ENCODE results near the gene CIAO1.
A peak's percentile ranks its signal among the peaks of the same experiment; 100 is the strongest.
"Not testable (repeated sequence)": the region's sequence is repeated elsewhere in the genome, so short reads cannot be mapped to it uniquely, and the experiment has no call there.

Gene CIAO1

DNA sequence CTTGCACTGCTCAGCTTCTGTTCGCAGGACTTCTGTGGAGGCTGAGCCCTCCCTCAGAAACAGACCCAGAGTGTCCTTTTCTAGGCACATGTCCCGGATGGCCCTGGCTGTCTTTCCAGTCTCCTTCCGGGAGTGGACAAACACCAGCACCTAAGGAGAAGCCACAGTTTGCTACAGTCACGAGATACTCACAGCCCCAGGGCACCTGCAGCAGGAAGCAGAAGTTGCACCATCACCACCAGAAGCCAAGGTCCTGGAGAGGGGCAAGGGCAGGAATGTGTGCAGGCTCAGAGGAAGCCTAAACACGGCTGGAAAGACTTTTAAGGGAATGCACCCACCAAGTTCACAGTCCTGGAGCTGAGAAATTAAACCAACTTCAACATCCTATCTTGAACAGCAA lies 25.7 kb downstream of the CIAO1 start:
- no peak for DNase-seq

DNA sequence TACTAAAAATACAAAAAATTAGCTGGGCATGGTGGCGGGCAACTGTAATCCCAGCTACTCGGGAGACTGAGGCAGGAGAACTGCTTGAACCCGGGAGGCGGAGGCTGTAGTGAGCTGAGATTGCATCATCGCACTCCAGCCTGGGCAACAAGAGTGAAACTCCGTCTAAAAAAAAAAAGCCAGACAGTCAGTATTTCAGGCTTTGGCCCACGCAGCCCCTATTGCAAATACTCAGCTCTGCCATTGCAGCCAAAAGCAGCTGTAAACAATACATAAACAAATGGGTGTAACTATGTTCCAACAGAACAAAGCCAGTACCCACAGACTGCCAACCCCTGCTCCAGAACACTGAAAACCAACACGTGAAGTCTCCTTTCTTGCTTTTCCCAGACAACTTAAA lies 28.2 kb downstream of the CIAO1 start:
- not testable (repeated sequence) for DNase-seq

DNA sequence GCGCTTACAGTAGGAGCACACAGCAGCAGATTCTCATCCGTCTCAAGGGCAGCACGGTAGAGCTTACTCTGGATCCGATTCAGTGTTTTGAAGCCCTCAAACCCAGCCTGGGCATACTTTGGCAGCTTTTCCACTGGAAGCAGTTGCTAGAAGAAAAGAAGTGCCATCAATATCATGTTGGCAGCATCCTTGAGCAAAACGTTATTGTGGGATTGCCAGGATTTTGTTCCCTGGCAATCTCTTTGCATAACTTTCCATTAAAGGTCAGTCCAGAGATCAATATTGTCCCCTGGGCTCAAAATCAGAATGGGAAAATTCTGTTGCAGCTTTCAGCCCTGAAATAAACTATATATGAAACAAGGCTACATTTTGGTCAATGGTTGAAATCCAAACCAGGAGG lies 30.9 kb downstream of the CIAO1 start:
- no peak for DNase-seq

DNA sequence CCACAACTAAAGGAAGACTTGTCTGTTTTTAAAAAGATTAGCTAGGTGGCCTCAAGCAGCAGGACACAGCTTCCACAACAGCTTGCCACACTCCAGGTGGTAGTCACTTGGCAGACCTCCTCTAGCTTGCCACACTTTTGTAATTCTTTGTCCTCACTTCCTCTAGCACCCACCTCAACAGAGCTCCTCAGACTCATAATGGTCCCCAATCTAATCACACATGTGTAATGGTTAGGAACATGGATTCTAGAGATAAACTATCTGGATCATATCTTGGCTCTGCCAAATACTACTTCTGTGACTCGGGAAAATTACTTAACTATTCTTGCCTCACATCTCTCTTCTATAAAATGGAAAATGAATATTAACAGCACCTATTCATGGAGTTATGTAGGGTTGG lies 35.8 kb downstream of the CIAO1 start:
- DNase-seq: no peak

DNA sequence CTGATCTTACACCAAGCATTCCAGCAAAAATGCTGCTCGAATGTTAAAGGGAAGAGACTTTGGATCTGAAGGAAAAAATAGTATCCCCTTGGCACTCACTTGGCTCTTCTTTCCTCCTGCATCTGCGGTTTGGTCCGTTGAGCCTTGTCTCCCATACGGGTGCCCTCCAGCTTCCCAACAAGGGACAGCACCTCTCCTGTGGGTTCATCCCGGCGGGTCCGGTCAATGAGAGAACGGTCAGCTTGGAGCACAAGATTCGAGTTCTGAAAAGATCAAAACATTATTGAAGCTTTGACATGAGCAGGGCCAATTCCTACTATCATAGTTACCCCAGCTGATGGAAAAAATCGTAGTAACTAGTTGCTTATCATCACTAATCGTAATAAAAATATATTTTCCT lies 38.6 kb downstream of the CIAO1 start:
- no peak for DNase-seq

DNA sequence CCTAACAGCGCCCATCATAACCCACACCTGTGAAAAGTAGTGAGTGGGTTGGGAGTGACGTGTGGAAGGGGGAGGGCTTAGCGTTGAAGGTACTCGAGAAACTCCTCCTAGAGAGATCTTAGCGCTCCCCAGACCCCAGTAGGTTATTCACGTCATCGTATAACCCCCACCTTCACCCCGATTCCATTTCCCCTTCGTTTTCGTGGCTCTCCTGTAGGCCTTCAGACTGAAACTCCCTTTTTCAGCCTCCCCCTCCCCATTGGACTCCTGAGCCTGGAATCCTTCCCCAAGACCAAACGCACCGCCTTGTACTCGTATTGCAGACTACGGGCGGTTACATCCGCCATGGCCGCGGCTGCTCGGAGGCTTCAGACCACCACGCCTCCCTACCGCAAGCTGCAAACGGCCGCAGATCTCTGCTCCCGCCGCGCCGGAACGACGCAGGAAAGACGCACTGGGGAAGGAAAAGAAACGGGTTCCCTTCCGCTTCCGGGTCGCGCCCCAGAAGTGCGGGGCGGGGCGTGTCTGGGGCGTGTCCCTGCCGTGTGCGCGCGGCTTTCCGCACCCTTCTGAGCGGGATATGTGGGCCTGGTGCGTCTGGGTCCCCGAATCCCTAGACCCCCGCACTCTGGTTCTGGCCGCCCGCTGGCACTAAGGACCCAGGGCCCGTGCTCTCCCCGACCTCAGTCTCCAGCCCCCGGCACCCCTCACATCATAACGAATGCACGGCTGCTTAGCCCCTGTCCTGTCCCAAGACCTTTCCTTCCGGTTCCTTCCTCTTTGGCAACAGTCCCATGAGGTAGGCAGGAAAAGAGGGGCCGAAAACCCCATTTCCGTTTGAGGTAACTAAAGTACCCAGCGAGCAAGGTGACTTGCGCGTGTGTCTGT lies 39.3 kb downstream of the CIAO1 start, which contains the start of gene SNRNP200:
Gene SNRNP200, minus strand, starts transcription at position 456 of the 888 bp plus-strand sequence. Its CDS starts 109 bp downstream, at position 347.
- DNase-seq: peak; percentile 92

DNA sequence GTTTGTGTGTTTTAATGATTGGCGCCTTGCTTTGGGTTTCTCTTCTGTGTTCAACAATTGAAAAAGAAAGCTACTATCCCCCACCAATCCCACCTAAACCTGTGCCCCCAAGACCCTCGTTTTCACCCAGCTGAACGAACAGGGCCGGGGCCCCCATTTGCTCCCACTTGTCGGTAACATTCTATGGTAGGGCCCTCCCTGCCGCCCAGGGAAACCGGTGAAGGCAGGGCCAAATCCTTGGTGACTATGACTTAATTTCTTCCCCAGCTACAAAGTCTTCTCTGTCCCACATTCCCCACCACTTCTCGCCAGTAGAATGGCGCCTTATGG lies 39.9 kb downstream of the CIAO1 start:
- no peak for DNase-seq

DNA sequence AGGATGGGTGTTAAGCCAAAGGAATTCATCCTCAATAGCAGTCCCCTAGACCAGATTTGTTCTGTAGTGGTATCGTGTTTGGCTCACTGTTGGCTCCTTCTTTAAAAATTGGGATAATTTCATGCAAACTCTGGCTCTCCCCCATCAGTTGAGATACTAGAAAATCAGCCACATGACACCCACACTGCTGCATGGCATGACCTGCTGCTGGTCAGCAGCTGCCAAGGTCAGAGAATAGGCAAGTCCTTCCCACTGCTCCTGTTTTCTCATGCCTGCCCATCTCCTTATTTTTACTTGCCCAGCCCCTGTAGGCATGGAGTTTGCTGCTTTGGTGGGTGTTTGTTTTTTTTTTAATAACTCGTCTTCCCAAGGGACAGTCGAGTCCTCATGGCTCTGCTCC lies 40.3 kb downstream of the CIAO1 start:
- no peak for DNase-seq

DNA sequence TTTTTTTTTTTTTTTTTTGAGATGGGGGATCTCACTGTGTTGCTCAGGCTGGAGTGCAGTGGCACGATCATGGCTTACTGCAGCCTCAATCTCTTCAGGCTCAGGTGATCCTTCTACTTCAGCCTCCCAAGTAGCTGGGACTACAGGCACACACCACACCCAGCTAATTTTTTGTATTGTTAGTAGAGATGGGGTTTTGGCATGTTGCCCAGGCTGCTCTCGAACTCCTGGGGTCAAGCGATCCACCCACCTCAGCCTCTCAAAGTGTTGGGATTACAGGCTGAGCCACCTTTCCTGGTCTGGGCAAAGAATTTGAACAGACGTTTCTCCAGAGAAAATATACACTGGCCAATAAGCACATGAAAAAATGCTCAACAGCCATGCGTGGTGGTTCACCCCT lies 42.2 kb downstream of the CIAO1 start:
- DNase-seq: no peak

DNA sequence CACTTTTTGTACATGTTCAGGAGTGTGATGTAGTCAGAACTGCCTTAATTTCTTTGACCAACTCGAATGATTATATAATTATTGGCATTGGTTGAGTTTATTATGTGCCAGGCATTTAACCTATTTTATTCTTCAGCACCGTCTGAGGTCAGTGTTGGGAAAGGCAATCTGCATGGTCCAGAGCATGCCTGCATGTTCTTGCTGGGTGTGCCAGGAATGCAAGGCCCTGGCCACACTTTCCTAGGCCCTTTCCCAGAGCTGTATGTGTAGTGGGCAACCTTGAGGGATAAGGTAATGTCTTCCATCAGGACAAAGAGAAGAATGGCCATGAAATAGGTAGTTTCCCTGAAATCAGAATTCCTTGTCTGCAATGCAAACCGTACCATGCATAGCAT lies 49.0 kb downstream of the CIAO1 start:
- DNase-seq: no peak

DNA sequence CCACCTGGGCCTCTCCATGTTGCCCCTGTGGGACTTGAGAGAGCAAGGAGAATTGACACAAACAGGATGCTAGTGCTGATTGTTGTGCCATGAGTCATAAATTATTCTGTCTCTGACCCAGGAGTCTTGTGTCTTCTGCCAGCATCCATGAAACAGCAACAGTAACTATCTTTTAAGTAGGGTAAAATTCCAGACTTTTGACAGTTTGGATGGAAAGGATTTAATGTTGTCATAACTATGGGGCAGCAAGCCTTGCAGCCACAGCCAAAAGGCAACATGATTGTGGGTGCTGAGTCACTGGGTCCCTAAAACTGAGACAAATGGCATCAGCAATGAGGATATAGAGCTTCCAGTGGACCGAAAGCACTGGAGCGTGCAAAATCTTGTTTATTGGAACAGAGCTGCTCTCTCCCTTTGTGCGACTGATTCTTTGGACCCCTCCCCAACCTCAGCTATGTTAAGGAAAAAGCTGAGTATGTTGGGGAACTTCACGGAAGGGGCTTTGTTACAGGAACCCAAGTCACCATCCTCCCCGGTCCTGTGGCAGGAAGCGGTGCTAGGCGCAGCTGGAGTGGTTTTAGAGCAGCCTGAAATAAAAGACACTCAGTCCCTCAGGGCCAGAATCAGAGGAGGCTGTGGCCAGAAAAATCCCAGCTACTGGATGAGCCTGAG lies 49.5 kb downstream of the CIAO1 start:
- DNase-seq: peak; percentile 34

DNA sequence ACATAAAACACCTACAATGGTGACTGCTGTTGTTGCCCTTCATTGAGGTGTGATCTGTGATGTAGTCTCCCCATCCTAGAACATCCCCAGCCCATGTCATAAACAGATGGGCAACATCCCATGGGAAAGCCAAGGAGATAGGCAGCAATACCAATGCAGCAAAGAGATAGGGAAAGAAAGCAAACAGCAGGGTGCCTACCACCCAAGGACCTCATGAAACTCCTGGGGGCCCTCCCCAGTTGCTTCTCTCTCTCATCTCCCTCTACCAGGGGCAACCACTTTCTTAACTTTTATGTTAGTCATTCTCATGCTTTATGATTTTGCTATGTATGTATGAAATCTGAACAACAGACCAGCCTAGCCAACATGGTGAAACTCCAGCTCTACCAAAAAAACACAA lies 51.0 kb downstream of the CIAO1 start:
- no peak for DNase-seq

DNA sequence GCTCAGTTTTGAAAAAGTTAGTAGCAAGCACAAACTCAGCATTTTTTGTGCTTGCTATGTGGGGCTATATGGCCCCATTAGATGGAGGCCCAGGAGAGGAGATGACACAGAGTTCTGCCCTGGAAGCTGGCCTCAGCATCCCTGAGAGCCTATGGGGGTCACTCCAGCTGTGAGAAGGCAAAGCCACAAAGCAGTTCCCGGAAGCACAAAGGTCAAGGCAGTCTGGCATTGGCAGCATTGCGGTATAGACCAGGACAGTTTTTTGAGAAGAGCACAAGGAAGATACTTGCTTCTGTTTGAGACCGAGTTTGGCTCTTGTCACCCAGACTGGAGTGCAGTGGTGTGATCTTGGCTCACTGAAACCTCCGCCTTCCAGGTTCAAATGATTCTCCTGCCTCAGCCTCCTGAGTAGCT lies 51.6 kb downstream of the CIAO1 start:
- DNase-seq: no peak

DNA sequence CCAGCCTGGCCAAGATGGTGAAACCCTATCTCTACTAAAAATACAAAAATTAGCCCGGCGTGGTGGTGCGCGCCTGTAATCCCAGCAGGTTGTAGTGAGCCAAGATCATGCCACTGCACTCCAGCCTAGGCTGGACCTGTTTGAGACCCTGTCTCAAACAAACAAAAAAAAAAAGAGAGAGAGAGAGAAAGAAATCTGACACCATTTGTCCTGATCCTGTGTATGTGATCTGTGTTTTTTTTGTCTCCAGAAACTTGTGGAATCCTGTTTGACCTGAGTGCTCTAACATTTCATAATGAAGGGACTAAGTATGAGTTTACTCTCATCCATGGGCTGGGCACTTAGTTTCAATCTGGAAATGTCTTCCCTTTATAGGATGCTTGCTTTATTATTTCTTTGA lies 52.7 kb downstream of the CIAO1 start:
- DNase-seq: no peak

DNA sequence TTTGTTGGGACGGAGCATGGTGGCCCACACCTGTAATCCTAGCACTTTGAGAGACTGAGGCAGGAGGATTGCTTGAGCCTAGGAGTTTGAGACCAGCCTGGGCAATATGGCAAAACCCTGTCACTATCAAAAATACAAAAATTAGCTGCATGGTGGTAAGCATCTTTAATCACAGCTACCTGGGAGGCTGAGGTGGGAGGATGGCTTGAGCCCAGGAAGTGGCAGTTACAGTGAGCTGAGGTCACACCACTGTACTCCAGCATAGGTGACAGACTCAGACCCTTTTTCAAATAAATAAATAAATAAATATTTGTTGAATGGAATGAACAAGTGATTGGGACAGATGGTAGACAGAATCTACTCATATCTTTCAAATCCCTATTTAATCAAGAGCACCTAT lies 53.4 kb downstream of the CIAO1 start:
- DNase-seq: no peak

DNA sequence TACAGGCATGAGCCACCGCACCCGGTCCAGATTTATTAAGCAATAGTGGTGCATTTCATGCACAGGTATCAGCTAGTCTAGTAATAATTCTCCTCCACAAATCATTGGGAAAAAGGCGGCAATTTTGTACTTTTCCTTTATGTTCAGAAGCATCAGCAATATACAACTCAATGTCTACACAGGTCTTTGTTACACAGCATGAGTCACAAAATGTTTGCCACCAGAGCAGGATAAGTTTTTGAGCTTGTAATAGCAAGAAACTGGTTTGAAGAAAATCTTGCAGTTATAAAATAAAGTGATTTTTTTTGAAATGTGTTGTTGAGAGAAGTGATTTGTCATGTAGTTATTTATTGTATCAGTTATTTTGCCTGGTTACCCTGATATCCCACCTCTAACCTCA lies 54.3 kb downstream of the CIAO1 start:
- no peak for DNase-seq

DNA sequence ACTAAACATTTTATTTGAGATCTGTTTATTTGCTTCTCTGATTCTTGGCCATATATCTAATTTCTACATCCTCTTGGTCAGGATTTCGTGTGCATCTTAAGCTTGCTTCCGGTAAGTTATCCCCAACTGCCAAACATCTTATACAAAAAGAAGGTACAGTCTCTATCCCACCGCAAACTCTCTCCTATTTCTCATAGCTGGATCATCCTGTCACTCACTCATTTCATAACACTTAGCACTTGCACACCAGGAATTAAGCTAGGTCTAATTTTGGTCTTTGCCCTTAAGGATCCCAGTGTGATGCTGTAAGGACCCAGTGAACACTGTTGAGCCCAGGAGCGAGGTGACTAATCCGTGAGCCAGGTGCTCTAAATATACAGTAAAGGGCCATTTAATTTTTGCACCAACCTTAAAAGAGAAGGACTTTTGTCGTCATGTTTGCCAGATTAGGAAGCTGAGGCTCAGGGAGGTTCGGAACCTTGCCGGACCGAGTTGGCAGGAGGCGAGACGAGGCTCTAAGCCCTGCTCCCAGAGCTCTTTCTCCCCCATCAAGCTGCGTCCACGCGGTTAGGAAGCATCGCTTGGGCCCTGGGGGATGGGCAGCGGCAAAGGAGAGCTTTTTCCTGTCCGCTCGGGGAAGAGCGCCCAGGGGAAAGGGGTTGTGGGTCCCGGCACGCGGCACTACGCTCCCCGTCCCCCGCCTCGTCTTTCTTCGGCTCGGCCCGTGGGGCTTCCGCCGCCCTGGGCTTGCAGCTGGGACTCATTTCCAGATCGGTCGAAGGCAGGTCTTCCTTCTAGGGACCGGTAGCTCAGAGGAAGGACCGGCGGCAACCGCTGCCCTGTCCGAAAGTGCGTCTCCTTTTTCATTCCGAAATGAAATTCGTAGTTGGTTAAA lies 55.0 kb downstream of the CIAO1 start:
- DNase-seq: no peak
